ENCODE measurements around the gene CACNA1I.

The CACNA1I gene

GRCh38 chr22:39641660-39642310 lies 71.2 kb downstream of the CACNA1I start:
- in situ Hi-C loops (cut with HindIII; ENCODE audit: low sequenced_read_pairs) = no loop called here

DNA sequence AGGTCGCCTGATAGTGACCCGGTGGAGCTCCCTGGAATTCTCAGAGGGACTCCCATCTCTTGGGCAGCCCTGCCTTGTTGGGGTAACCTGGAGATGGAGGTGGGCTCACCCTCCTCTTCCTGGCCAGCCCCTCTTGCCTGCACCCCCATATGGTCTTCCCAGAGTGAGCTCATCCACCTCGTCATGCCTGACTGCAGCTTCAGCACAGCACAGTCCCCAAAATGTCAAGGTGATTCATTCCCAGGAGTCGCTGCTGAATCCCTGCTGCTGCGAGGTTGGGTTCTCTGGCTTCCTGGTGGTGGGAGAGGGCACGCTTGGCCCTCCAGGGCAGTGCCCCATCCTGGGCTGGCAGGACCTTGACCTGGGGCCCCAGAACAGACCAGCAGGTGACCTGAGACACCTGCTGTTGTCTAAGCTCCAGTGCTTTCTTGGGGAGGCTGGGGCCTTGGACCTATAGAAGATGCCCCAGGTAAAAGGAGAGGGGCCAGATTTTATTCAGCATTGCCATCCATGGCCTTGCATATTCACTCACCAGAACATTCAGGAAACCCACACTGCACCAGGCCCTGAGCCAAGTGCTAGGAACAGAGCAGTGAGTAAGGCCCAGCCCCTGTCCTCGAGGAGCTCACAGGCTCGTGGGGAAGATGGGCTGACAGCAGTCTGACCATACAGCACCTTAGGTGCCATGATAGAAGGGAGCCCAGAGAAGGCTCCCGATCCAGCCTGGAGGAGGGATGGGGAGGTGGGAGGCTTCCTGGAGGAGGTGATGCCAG lies 72.9 kb downstream of the CACNA1I start:
- in situ Hi-C loops (cut with HindIII; ENCODE audit: low sequenced_read_pairs) = no loop called here

GRCh38 chr22:39645532-39645931 lies 75.0 kb downstream of the CACNA1I start:
- in situ Hi-C loops (cut with HindIII; ENCODE audit: low sequenced_read_pairs) = no loop called here

DNA sequence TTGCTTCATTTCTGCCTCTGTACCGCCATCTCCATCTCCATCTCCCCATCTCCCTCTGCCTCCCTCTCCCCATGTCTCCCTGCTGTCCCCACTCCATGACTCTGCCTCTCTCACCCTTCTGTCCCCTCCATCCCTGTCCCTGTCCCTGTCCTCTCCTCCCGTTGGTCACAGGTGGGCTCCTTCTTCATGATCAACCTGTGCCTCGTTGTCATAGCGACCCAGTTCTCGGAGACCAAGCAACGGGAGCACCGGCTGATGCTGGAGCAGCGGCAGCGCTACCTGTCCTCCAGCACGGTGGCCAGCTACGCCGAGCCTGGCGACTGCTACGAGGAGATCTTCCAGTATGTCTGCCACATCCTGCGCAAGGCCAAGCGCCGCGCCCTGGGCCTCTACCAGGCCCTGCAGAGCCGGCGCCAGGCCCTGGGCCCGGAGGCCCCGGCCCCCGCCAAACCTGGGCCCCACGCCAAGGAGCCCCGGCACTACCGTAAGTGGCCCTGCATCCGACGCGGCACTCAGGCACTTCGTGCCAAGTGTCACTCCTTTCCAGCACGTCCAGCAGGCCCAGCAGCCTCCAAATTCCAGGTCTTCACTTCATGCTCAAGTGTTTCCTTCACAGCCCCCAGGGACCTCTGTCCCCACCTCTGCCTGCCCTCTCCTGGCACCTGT lies 76.0 kb downstream of the CACNA1I start:
- in situ Hi-C loops (cut with HindIII; ENCODE audit: low sequenced_read_pairs) = no loop called here

DNA sequence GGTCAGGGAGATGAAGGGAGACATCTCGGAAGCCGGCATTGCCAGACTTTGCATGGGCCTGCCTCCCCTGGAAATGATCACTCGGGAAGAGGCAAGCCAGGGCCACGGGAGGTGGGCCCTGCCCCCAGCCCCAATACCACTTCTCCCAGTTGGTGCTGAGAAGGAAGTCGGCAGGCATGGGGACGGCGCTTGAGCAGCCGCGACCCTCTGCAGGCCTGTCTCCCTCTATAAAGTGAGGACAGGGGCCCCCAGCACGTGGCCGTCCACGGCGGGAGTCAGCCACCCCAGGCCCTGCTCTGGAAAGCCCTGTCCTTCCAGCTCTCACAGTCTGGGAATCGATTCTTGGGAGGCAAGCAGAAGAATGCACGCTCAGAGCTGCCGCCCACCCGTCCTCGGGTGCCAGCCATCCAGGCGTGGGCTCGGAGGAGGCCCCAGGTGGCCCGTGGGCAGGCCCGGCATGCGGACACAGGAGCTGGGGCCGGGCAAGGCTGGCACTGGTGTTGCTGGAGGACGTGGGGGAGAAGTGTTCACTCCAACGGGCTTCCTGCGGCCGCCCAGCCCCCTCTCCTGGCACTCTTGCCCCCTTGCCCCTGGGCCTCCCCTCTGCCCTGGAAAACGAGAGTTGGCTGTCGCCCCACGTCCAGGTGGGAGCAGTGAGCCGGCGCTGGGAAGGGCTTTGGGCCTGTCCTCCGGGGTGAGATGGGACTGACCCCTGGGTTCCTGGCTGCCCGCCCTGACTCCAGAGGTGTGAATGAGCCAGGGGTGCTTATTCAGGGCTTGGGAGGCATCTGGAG lies 77.5 kb downstream of the CACNA1I start:
- in situ Hi-C loops (cut with HindIII; ENCODE audit: low sequenced_read_pairs) = no loop called here

DNA sequence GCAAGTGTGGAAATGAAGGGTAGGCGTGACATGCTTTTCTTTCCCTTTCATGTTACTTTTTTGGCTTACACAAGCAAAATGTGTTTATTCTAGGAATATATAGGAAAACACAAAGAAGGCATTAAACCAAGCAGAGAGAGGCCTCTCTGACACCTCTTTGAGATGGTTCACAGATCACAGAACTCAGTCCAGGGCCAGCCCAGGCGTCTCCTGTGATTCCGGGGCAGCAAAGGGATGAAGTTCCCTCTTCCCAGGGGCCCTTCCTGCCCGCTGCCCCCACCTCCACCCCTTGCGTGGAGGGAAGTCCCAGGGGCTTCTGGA lies 78.0 kb downstream of the CACNA1I start:
- in situ Hi-C loops (cut with HindIII; ENCODE audit: low sequenced_read_pairs) = no loop called here

- in situ Hi-C loops (cut with HindIII; ENCODE audit: low sequenced_read_pairs) = no loop called here
Observed at GRCh38 chr22:39649500-39650089, 79.0 kb downstream of the CACNA1I start.

- in situ Hi-C loops (cut with HindIII; ENCODE audit: low sequenced_read_pairs) = no loop called here
Observed at GRCh38 chr22:39651053-39651996, 80.8 kb downstream of the CACNA1I start.

DNA sequence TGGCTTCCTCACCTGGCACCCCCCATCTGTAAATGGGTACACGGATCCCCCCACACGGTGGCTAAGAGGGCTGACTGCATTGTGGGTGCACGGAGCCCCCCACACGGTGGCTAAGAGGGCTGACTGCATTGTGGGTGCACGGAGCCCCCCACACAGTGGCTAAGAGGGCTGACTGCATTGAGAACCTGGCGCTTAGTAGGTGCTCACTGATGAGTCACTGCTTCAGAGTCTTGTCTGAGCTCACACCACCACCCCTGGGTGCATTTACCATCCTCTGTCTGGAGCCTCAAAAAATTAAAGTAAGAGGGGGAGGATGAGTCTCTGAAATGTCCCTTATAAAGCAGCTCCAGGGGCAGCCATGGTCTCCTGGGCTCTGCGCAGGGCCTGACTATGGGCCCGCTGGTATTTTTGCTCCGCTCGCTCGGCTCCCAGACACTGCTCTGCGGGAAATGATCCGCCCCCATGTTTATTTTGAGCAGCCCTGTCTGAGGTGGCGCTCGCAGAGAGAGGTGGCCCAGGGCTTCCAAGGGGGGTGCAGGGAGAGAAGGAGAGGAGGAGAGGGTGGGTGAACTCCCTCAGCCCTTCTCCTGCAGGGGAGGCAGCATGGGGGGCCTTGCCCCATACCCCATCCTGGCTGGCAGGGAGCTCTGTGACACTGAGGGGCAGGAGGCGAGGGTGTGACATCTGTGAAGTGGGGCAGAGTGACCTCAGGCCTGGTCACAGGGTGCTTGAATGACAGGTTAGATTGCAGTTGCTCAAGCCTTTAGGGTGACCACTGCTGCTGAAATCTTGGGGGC lies 82.6 kb downstream of the CACNA1I start:
- in situ Hi-C loops (cut with HindIII; ENCODE audit: low sequenced_read_pairs) = no loop called here

- in situ Hi-C loops (cut with HindIII; ENCODE audit: low sequenced_read_pairs) = no loop called here
Observed at GRCh38 chr22:39653787-39654077, 83.2 kb downstream of the CACNA1I start.

GRCh38 chr22:39654131-39654926 lies 83.8 kb downstream of the CACNA1I start:
- in situ Hi-C loops (cut with HindIII; ENCODE audit: low sequenced_read_pairs) = no loop called here

GRCh38 chr22:39655004-39655579 lies 84.5 kb downstream of the CACNA1I start:
- in situ Hi-C loops (cut with HindIII; ENCODE audit: low sequenced_read_pairs) = no loop called here

DNA sequence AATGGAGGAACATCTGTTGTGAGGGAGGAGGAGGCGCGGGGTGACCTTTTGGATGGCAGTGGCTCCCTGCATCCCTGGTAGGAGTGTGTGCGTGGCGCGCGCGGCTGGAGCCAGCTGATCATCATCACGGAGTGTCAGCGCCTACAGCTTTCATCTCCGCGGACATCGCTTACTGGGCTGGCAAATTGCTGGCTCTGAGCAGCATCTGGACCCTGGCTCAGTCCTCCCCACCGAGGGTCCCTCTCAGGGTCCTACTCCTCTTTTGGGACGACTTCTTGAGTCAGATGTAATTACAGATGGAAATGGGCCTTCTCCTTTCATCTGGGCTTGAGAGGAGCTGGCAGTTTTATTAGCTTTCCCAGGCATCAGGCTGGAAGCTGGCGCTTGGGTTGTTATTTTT lies 85.3 kb downstream of the CACNA1I start:
- in situ Hi-C loops (cut with HindIII; ENCODE audit: low sequenced_read_pairs) = no loop called here

GRCh38 chr22:39656495-39657490 lies 86.2 kb downstream of the CACNA1I start:
- in situ Hi-C loops (cut with HindIII; ENCODE audit: low sequenced_read_pairs) = no loop called here

GRCh38 chr22:39658367-39658766 lies 87.8 kb downstream of the CACNA1I start:
- in situ Hi-C loops (cut with HindIII; ENCODE audit: low sequenced_read_pairs) = no loop called here

- in situ Hi-C loops (cut with HindIII; ENCODE audit: low sequenced_read_pairs) = no loop called here
Observed at GRCh38 chr22:39658806-39659463, 88.4 kb downstream of the CACNA1I start.

- in situ Hi-C loops (cut with HindIII; ENCODE audit: low sequenced_read_pairs) = no loop called here
Observed at GRCh38 chr22:39661501-39661841, 90.9 kb downstream of the CACNA1I start.
